Progenitor cell of endocrine pancreas (in vitro differentiated cells): ENCODE results near the gene TOMM20. TPM values are rescaled to one million over a fixed set of nuclear protein-coding genes. Genes with fewer than 3 reads are reported as not detected.

Source experiments
- DNase-seq: peaks from one replicate; pipeline ENCODE4 v3.0.0; 2021; ENCODE audit warnings: low spot score; ENCODE audit not compliant: unreplicated experiment
- H3K27ac Mint-ChIP-seq: 2 replicates; pipeline ENCODE4 v1.8.0; 2021; ENCODE audit warnings: mild to moderate bottlenecking, moderate library complexity, mixed read lengths
- H3K27me3 Mint-ChIP-seq: 2 replicates; pipeline ENCODE4 v1.8.0; 2021; ENCODE audit warnings: mixed read lengths
- H3K36me3 Mint-ChIP-seq: 2 replicates; pipeline ENCODE4 v1.8.0; 2022; ENCODE audit warnings: mixed read lengths; ENCODE audit not compliant: insufficient read depth
- H3K4me1 Mint-ChIP-seq: 2 replicates; pipeline ENCODE4 v1.8.0; 2021; ENCODE audit warnings: low read depth, mixed read lengths
- H3K4me3 Mint-ChIP-seq: 2 replicates; pipeline ENCODE4 v1.8.0; 2021; ENCODE audit warnings: low read depth, mild to moderate bottlenecking, moderate library complexity, mixed read lengths
- H3K9me3 Mint-ChIP-seq: 2 replicates; pipeline ENCODE4 v1.8.0; 2021; ENCODE audit warnings: low read depth, mixed read lengths
- total RNA-seq: library from RNA; stranded (reverse); gene quantifications from 2 replicates; pipeline ENCODE4 v1.2.1, GENCODE V29; 2021
- TF ChIP-seq, protein P1 (sequence below): fragments of 200-600 bp; sonication (generic); IDR thresholded peaks from one replicate; pipeline ENCODE4 v1.5.0; 2021; ENCODE audit warnings: antibody characterized with exemption, mild to moderate bottlenecking; ENCODE audit not compliant: unreplicated experiment

TOMM20 gene
- total RNA-seq, 1 donor from 2014 or later, result 110 TPM

DNA sequence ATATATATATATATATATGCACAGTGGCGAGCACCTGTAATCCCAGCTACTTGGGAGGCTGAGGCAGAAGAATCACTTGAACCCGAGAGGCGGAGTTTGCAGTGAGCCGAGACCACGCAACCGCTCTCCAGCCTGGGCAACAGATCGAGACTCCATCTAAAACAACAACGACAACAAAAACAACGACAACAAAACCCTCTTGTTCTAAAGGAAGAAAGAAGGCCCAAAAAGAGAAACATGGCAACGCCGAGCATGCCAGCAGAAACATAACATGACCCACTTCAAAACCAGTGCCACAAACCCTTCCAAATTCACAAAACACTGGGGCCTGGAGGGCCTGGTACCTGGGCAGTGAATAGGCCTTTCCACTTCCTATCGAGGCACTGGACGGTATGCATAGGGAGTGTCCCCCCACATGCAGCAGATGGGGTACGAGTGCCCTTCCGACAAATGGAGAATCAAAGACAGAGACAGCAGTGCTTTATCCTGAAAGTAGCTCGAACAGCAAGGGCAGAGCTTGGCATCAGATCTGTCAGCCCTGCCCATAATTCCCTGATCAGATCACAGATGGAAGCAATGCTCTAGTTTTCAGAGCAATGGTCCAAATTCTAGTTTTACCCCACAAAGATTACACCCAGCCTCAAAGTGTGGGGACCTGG lies 52.0 kb downstream of the TOMM20 start:
- no peak overlapping the region for H3K27ac Mint-ChIP-seq

DNA sequence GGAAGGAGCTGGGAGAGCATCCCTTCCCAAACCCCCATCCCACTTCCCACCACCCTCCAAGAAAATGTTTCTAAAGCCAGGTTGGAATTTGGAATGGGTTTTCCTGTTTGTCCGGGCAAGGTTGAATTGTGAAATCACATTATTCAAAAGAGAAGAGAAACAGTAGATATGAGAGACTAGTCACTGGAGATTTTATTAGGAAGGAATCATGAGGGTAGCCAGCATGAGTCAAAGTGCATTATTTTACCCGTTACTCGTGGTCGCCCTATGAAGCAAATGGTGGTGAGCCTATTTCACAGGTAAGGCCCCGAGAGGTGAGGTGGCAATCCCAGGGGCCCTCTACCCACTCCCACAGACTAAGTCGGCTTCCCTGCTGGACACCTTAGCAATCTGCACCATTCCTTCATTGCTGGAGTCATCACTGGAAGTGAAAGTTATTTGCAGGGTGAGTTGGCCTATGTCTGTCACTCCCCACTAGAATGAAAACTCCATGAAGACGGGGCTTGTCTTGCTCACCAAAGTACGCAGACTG lies 52.8 kb downstream of the TOMM20 start:
- Mint-ChIP-seq H3K36me3 (no peaks in the 10 kb centered on the region), H3K27me3 (no peaks in the 10 kb centered on the region), H3K4me3 (no peak overlapping the region), H3K9me3 (no peaks in the 10 kb centered on the region), H3K4me1 (peaks cover 26% of the 10 kb centered on the region), H3K27ac (peak overlapping the region; percentile 91)
- TF ChIP-seq, protein P1, sequence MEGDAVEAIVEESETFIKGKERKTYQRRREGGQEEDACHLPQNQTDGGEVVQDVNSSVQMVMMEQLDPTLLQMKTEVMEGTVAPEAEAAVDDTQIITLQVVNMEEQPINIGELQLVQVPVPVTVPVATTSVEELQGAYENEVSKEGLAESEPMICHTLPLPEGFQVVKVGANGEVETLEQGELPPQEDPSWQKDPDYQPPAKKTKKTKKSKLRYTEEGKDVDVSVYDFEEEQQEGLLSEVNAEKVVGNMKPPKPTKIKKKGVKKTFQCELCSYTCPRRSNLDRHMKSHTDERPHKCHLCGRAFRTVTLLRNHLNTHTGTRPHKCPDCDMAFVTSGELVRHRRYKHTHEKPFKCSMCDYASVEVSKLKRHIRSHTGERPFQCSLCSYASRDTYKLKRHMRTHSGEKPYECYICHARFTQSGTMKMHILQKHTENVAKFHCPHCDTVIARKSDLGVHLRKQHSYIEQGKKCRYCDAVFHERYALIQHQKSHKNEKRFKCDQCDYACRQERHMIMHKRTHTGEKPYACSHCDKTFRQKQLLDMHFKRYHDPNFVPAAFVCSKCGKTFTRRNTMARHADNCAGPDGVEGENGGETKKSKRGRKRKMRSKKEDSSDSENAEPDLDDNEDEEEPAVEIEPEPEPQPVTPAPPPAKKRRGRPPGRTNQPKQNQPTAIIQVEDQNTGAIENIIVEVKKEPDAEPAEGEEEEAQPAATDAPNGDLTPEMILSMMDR, result no peak
- no peak for DNase-seq

More for the DNA sequence above, 52.0 kb downstream of the TOMM20 start:
- no peak for DNase-seq
- Mint-ChIP-seq H3K36me3 (no peaks in the 10 kb centered on the region), H3K27me3 (no peaks in the 10 kb centered on the region), H3K4me1 (peaks cover 30% of the 10 kb centered on the region), H3K9me3 (no peaks in the 10 kb centered on the region), H3K4me3 (no peak overlapping the region)
- TF ChIP-seq, protein P1, result no peak

DNA sequence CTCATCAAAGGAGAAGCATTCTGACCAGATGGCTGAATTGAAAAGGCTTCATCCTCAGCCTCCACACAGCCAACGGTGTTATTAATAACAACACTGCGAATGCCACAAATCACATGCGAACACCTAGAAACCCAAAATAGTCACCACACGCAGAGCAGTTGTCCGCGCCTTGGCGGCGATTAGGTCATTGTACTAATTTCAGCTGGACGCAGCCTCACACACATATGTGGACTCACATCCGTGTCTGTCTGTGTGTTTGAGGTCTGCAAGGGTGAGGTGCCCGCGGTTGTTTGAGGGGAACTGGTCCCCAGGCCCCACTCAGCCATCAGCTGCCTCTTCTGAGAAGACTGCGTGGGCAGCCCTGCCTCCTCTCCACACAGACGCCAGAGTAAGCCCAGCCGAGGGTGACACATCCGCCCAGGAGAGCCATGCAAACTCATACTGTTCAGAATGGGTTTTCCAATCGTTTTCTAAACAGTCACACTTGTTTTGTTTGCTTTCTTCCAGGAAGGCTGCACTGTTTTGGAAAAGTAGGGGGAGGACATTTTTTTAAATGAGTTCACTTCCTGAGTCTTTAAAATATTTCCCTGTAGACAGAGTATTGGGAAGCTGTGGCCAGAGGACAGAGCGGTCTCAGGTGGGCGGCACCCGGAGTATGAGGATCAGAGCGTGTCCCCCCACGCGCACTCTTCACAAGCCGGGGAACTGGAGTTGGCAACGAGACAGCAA lies 53.4 kb downstream of the TOMM20 start:
- Mint-ChIP-seq H3K4me1 (peaks cover 28% of the 10 kb centered on the region), H3K27ac (peak overlapping the region; percentile 91), H3K36me3 (no peaks in the 10 kb centered on the region), H3K27me3 (no peaks in the 10 kb centered on the region), H3K9me3 (no peaks in the 10 kb centered on the region), H3K4me3 (no peak overlapping the region)
- no peak for DNase-seq
- TF ChIP-seq, protein P1, result no peak

DNA sequence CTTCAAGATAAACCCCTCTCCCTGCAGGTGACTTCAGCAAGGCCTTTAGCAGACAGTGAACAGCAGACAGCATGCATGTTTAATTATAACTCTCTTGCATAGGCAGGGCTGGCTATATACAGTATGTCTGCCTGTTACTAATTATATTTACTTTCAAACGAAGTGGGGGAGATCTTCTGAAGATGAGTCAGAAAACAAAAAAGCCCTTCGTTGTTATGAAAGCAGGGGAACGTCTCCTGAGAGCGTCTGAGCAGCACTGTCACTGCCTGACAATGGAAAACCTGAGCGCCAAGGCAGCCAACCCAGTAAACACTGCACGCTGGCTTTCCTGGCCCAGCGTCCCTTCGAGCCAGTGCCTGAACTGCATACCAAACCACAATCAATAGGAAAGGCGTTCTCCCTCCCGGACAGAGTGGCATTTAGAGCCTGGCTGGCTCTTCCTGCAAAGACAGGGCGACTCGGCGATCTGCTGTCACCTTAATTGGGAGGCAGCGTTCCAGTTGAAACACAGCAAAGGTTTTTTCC lies 54.1 kb downstream of the TOMM20 start:
- no peak overlapping the region for H3K4me3 Mint-ChIP-seq
- peaks cover 31% of the 10 kb centered on the region for H3K4me1 Mint-ChIP-seq
- H3K36me3 Mint-ChIP-seq, result no peaks in the 10 kb centered on the region
- peak overlapping the region; percentile 91 for H3K27ac Mint-ChIP-seq
- DNase-seq, result no peak
- TF ChIP-seq, protein P1, result no peak
- H3K9me3 Mint-ChIP-seq, result no peaks in the 10 kb centered on the region
- no peaks in the 10 kb centered on the region for H3K27me3 Mint-ChIP-seq

DNA sequence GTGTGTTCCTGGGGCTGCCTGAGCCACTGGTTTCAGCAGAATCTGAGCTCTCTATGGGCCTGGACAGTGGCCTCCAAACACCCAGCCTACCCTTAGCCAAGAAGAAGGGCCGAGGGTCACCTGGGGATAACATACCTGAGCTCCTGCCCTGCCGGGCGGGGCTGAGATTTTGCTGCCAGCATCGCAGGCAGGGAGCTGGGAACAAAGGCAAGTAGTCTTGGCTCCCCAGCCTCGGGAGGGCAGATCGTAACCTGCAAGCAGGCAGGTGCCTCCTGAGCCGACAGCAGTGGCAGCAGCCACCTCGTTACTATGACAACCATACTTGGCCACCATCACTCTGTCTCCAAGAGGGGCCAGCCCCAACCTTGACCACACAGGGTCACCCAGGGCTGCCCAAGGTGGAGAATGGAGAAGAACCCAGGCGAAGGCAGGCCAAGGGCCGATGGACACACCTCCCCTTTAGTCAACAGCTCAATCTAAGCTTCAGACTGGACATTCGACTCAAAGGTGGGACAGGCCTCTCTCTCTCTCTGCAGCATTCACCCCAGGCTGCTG lies 54.6 kb downstream of the TOMM20 start:
- H3K4me1 Mint-ChIP-seq, result peaks cover 35% of the 10 kb centered on the region
- H3K27ac Mint-ChIP-seq, result peak overlapping the region; percentile 91
- TF ChIP-seq, protein P1, result no peak
- DNase-seq, result no peak
- H3K4me3 Mint-ChIP-seq, result no peak overlapping the region
- no peaks in the 10 kb centered on the region for H3K27me3 Mint-ChIP-seq
- H3K36me3 Mint-ChIP-seq, result no peaks in the 10 kb centered on the region
- no peaks in the 10 kb centered on the region for H3K9me3 Mint-ChIP-seq
